CD14-positive monocyte (primary cell): ENCODE data around the gene MEGF6. TPM values are rescaled to one million over a fixed set of nuclear protein-coding genes. Genes with fewer than 3 reads are reported as not detected.

Experiments used
- DNase-seq, 3 donors: peaks; one replicate each; pipeline ENCODE4 v3.0.0-alpha.2; 2011 to 2022
- H2AFZ ChIP-seq: 2 replicates; pipeline ENCODE4 v1.6.0; 2012; ENCODE audit warnings: mild to moderate bottlenecking, low read depth, low read length, inconsistent platforms; ENCODE audit not compliant: insufficient read depth, poor library complexity, severe bottlenecking
- H3K27ac ChIP-seq, 2 donors: 1 replicate in 1 of 2; 2 replicates in 1 of 2; pipeline ENCODE4 v1.5.1; 2012 to 2013; ENCODE audit warnings: low read length in 2 of 2, control low read depth in 1 of 2, inconsistent platforms in 1 of 2, low read depth in 1 of 2, mild to moderate bottlenecking in 1 of 2
- H3K27me3 ChIP-seq, 2 donors: one replicate each; pipeline versions ENCODE4 v1.6.0 to v1.6.1; 2011 to 2013; ENCODE audit warnings: low read length in 2 of 2; ENCODE audit not compliant: control insufficient read depth in 2 of 2, insufficient read depth in 2 of 2
- H3K36me3 ChIP-seq, 2 donors: replicated peaks in 1 of 2; 1 replicate in 1 of 2; 2 replicates in 1 of 2; pipeline versions ENCODE4 v1.5.1 to v1.6.1; 2012 to 2013; ENCODE audit warnings: low read length in 2 of 2, control low read depth in 1 of 2, inconsistent platforms in 1 of 2, mild to moderate bottlenecking in 1 of 2; ENCODE audit not compliant: insufficient read depth in 2 of 2, control insufficient read depth in 1 of 2
- H3K4me1 ChIP-seq, 2 donors: 1 replicate in 1 of 2; 2 replicates in 1 of 2; pipeline versions ENCODE4 v1.5.1 to v1.6.1; 2012 to 2013; ENCODE audit warnings: low read length in 2 of 2, control low read depth in 1 of 2, inconsistent platforms in 1 of 2, mild to moderate bottlenecking in 1 of 2, moderate library complexity in 1 of 2; ENCODE audit not compliant: insufficient read depth in 2 of 2, control insufficient read depth in 1 of 2
- H3K4me2 ChIP-seq: replicated peaks from 2 replicates; pipeline ENCODE3; 2012; ENCODE audit warnings: low read length, moderate library complexity, mild to moderate bottlenecking; ENCODE audit not compliant: poor library complexity, severe bottlenecking; ENCODE audit errors: extremely low read depth
- H3K4me3 ChIP-seq, 3 experiments: fragments of 200-600 bp in 1 of 3; sonication (generic) in 1 of 3; replicated peaks in 1 of 3; 1 replicate in 2 of 3; 2 replicates in 1 of 3; pipeline ENCODE4 v1.5.1; 2011 to 2013; ENCODE audit warnings: low read length in 3 of 3, mild to moderate bottlenecking in 3 of 3, control low read depth in 2 of 3, low read depth in 2 of 3, inconsistent platforms in 1 of 3, moderate library complexity in 1 of 3
- H3K79me2 ChIP-seq: 2 replicates; pipeline ENCODE4 v1.6.0; 2012; ENCODE audit warnings: mild to moderate bottlenecking, control low read depth, inconsistent platforms, low read length, moderate library complexity; ENCODE audit not compliant: insufficient read depth
- H3K9ac ChIP-seq: 2 replicates; pipeline ENCODE4 v1.6.0; 2017; ENCODE audit warnings: low read length, mild to moderate bottlenecking; ENCODE audit not compliant: insufficient read depth, poor library complexity, severe bottlenecking
- H3K9me3 ChIP-seq, 2 donors: replicated peaks in 1 of 2; 1 replicate in 1 of 2; 2 replicates in 1 of 2; pipeline versions ENCODE4 v1.5.1 to v1.6.1; 2012 to 2013; ENCODE audit warnings: low read length in 2 of 2, control low read depth in 1 of 2; ENCODE audit not compliant: control insufficient read depth in 1 of 2, insufficient read depth in 1 of 2
- H4K20me1 ChIP-seq: 2 replicates; pipeline ENCODE4 v1.6.0; 2012; ENCODE audit warnings: mild to moderate bottlenecking, low read length, control low read depth, moderate library complexity; ENCODE audit not compliant: insufficient read depth
- H3K27ac Mint-ChIP-seq, 7 donors: one replicate each; pipeline ENCODE4 v1.8.0; 2020; ENCODE audit warnings: mild to moderate bottlenecking in 7 of 7, mixed read lengths in 7 of 7, moderate library complexity in 6 of 7, inconsistent platforms in 2 of 7
- H3K27me3 Mint-ChIP-seq, 3 donors: one replicate each; pipeline ENCODE4 v1.8.0; 2021 to 2022; ENCODE audit warnings: low read depth in 3 of 3, mild to moderate bottlenecking in 3 of 3, mixed read lengths in 3 of 3, moderate library complexity in 3 of 3, inconsistent platforms in 1 of 3
- H3K36me3 Mint-ChIP-seq, 2 donors: one replicate each; pipeline ENCODE4 v1.8.0; 2020; ENCODE audit warnings: mixed read lengths in 2 of 2, inconsistent platforms in 1 of 2, mild to moderate bottlenecking in 1 of 2
- H3K4me1 Mint-ChIP-seq: one replicate; pipeline ENCODE4 v1.8.0; 2020; ENCODE audit warnings: mild to moderate bottlenecking, mixed read lengths
- H3K4me3 Mint-ChIP-seq, 2 donors: one replicate each; pipeline ENCODE4 v1.8.0; 2020; ENCODE audit warnings: mild to moderate bottlenecking in 2 of 2, mixed read lengths in 2 of 2, moderate library complexity in 1 of 2
- H3K9me3 Mint-ChIP-seq, 7 donors: one replicate each; pipeline ENCODE4 v1.8.0; 2020 to 2022; ENCODE audit warnings: mixed read lengths in 7 of 7, mild to moderate bottlenecking in 6 of 7, moderate library complexity in 6 of 7, inconsistent platforms in 2 of 7
- CTCF ChIP-seq: fragments of 200-600 bp; IDR thresholded peaks from one replicate; pipeline ENCODE4 v1.8.0; 2022; ENCODE audit warnings: antibody characterized with exemption, mild to moderate bottlenecking
- WGBS: methylation state at CpG from one replicate; pipeline ENCODE4 v1.1.5; 2013; ENCODE audit warnings: missing lambda C conversion rate; ENCODE audit not compliant: insufficient coverage; 5-methylcytosine and 5-hydroxymethylcytosine counted together
- intact Hi-C, 2 donors: fragments of 100-400 bp; cut with micrococcal nuclease; formaldehyde crosslinking; loops; one replicate each; pipeline versions ENCODE4 v1.15.0 to v1.15.1; 2023
- polyA plus RNA-seq, 3 donors: library from polyadenylated mRNA; depleted of rRNA in 1 of 3; unstranded in 2 of 3; stranded (reverse) in 1 of 3; fragments of 300-500 nt in 2 of 3; fragments of >200 nt in 1 of 3; fragmentation: Illumina TruSeq in 2 of 3; gene quantifications; 1 replicate in 2 of 3; 2 replicates in 1 of 3; pipeline ENCODE4 v1.2.3, GENCODE V29; 2012 to 2021

The MEGF6 gene
- polyA plus RNA-seq, 3 donors = 0.39 to 3.8 (median 1.2) TPM

- Histone ChIP-seq H3K27me3 (no peaks in the 10 kb centered on the region), H3K4me1 (peaks cover 20% of the 10 kb centered on the region in 2 donors), H3K4me2 (no peak overlapping the region), H3K36me3 (no peaks in the 10 kb centered on the region), H4K20me1 (no peaks in the 10 kb centered on the region), H3K9me3 (no peaks in the 10 kb centered on the region), H3K27ac (no peak overlapping the region), H3K9ac (no peak overlapping the region), H3K79me2 (no peaks in the 10 kb centered on the region), H2AFZ (no peak overlapping the region), H3K4me3 (no peak overlapping the region)
- no peak for TF ChIP-seq CTCF
- 93% methylated on average over 10 of the region's 10 CpGs for WGBS
- intact Hi-C loops = no loop called here
- Mint-ChIP-seq H3K36me3 (no peaks in the 10 kb centered on the region), H3K27me3 (peaks cover 7 to 13% (median 8%) of the 10 kb centered on the region in 3 donors), H3K4me3 (no peak overlapping the region), H3K9me3 (no peaks in the 10 kb centered on the region), H3K4me1 (peaks cover 21% of the 10 kb centered on the region), H3K27ac (no peak overlapping the region)
- no peak for DNase-seq
Observed at GRCh38 chr1:3600354-3600753, 11.0 kb downstream of the MEGF6 start.

- no peaks in the 10 kb centered on the region for H3K36me3 Mint-ChIP-seq
- intact Hi-C loops = loop anchor here in 1 of 2 donors (10.0 kb wide), 1 partner anchor 155 kb away; no protein-coding TSS in a partner anchor
- Histone ChIP-seq H2AFZ (no peak overlapping the region), H3K4me3 (no peak overlapping the region), H3K4me2 (no peak overlapping the region), H4K20me1 (no peaks in the 10 kb centered on the region), H3K27ac (no peak overlapping the region), H3K36me3 (no peaks in the 10 kb centered on the region), H3K4me1 (peaks cover 20% of the 10 kb centered on the region in 2 donors), H3K9me3 (no peaks in the 10 kb centered on the region), H3K79me2 (no peaks in the 10 kb centered on the region), H3K27me3 (no peaks in the 10 kb centered on the region), H3K9ac (no peak overlapping the region)
- no peak for TF ChIP-seq CTCF
- DNase-seq = no peak
- peaks cover 21% of the 10 kb centered on the region for H3K4me1 Mint-ChIP-seq
- peaks cover 7 to 13% (median 8%) of the 10 kb centered on the region in 3 donors for H3K27me3 Mint-ChIP-seq
- no peak overlapping the region for H3K4me3 Mint-ChIP-seq
- H3K27ac Mint-ChIP-seq = no peak overlapping the region
- 73% methylated on average over 15 of the region's 15 CpGs for WGBS
- H3K9me3 Mint-ChIP-seq = no peaks in the 10 kb centered on the region
Observed at GRCh38 chr1:3599816-3600215, 11.5 kb downstream of the MEGF6 start.
